T-helper 17 cell (primary cell): Measurements from ENCODE around the gene TGIF2. TPM values are rescaled to one million over a fixed set of nuclear protein-coding genes. Genes with fewer than 3 reads are reported as not detected.

Source experiments
- total RNA-seq, 4 donors: library from RNA in 2 of 4; stranded (reverse) in 2 of 4; gene quantifications; one replicate each; pipeline ENCODE4 v1.2.3 and lab custom pipeline; 2022 to 2026

The TGIF2 gene
- total RNA-seq, 2 donors from 2014 or later: 32.8 to 38.5 TPM

Other genes starting within 250 kb of the TGIF2 start
- gene MYL9, start 32.1 kb upstream of the TGIF2 start, total RNA-seq: 100 to 1,000 TPM in 1 of 2 donors, 1 to 10 TPM in 1; 3.4 to 125 TPM
- 10 to 100 TPM; 66.3 to 71.0 TPM for gene RAB5IF, start 32.2 kb downstream of the TGIF2 start, total RNA-seq
- 10 to 100 TPM; 31.4 to 46.8 TPM for gene SLA2, start 72.6 kb downstream of the TGIF2 start, total RNA-seq
- gene NDRG3, start 172.5 kb downstream of the TGIF2 start, total RNA-seq: 10 to 100 TPM; 25.5 to 26.0 TPM
- gene DSN1, start 200.2 kb downstream of the TGIF2 start, total RNA-seq: 1 to 10 TPM; 9.0 to 9.7 TPM